B cell (primary cell): ENCODE data around the gene SFXN3.

Experiments used
- CTCF ChIP-seq: fragments of 200-600 bp; IDR thresholded peaks from one replicate; pipeline ENCODE4 v1.8.0; 2022; ENCODE audit warnings: antibody characterized with exemption, mild to moderate bottlenecking
- EZH2 ChIP-seq: IDR thresholded peaks from 2 replicates; pipeline ENCODE4 v1.6.1; 2012; ENCODE audit warnings: borderline replicate concordance, low read depth, mild to moderate bottlenecking, moderate library complexity, low read length; ENCODE audit not compliant: insufficient read depth, poor library complexity, severe bottlenecking

DNA sequence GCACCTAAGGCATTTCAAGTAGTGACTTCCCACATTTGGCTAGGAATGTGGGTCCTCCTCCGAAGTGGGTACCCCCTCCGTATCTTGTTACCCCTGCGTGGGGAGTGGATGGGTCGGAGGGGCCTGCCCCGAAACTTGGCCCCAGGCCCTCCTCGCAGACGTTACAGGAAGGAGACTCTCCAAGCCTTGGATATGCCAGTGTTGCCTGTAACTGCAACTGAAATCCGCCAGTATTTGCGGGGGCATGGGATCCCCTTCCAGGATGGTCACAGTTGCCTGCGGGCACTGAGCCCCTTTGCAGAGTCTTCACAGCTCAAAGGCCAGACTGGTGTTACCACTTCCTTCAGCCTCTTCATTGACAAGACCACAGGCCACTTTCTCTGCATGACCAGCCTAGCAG lies 42.9 kb upstream of the SFXN3 start:
- TF ChIP-seq CTCF (no peak), EZH2 (no peak)
